GM19193 (cell line): ENCODE data around the gene CAPNS1.

Source experiments
- POLR2A ChIP-seq: IDR thresholded peaks from 4 replicates; pipeline ENCODE4 v1.6.1; 2011; ENCODE audit not compliant: insufficient read depth, insufficient read length; ENCODE audit errors: extremely low read depth

CAPNS1 gene

DNA sequence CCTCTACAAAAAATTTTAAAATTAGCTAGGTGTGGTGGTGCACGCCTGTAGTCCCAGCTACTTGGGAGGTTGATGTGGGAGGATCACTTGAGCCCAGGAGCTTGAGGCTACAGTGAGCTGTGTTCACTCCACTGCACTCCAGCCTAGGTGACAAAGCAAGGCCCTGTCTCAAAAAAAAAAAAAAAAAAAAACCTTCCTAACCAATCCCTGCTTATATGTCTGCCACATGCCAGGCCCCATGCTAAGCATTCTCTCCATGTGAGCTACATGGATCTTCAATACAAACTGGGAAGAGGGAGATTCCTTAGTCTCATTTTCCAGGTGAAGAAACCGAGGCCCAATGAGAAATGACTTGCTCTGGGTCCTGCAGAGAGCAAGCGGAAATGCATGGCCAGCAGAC, 31.2 kb upstream of the CAPNS1 start:
- no peak for TF ChIP-seq POLR2A

DNA sequence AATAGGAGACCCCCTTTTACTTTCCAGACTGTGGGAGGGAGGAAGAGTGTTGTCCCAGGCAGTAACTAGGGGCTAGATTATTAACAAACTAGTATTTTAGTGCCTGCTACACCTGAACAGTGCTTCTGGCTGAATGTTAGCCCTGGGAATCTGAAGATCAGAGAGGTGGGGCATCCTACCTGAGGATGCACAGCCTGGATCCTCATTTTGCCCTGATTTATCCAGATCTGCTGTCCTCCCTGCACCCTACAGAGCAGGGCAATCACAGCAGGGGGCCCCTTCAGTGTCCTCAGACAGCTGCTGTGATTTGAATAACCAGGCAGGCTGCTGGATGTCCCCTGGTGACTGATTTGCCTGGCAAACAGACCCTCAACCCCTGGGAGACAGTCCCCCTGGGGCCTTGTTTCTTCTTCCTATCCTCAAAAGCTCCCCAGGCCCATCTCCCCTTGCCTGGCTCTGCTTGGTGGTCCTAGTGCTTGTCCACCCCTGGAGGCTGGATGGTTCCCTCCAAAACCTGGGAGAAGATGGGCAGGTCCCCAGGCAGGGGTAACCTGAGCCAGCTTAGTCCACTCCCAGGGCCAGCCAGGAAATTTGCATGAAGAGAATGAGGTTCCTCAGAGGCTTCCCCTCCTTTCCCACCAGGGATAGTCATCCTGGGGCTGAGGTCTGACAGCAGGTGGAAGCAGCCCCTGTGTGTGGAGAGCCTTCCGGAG, 29.2 kb upstream of the CAPNS1 start, which contains the start of gene OVOL3:
OVOL3 (plus strand) TSS at position 657 of the 713 bp plus-strand sequence. CDS start 60 bp downstream, outside the sequence.
- TF ChIP-seq POLR2A, result no peak

DNA sequence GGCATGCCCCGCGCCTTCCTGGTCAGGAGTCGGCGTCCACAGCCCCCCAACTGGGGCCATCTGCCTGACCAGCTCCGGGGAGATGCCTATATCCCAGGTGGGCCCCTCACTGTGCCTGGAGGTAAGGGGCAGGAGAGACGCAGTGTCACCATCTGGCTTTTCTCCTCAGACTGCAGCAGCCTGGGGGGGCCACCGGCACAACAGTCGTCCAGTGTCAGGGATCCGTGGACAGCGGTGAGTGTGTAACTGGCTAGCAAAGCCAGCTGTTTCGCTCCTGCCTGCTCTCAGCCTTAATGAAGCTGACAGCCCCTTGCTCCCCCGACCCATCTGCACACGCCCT, 28.7 kb upstream of the CAPNS1 start:
- TF ChIP-seq POLR2A, result no peak

DNA sequence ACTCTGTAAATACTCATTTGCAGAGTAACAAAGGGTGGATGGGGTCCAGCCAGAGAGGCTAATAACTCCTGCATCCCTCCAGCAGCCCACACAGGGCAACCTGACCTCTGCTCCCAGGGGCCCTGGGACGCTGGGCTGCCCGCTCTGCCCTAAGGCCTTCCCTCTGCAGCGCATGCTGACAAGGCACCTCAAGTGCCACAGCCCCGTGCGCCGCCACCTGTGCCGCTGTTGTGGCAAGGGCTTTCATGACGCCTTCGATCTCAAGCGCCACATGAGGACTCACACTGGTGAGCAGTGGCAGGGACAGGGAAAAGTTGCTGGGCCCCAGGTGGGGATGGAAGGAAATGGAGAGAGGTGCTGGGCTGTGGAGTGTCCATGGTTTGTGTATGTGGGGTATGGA, 27.2 kb upstream of the CAPNS1 start:
- no peak for TF ChIP-seq POLR2A

DNA sequence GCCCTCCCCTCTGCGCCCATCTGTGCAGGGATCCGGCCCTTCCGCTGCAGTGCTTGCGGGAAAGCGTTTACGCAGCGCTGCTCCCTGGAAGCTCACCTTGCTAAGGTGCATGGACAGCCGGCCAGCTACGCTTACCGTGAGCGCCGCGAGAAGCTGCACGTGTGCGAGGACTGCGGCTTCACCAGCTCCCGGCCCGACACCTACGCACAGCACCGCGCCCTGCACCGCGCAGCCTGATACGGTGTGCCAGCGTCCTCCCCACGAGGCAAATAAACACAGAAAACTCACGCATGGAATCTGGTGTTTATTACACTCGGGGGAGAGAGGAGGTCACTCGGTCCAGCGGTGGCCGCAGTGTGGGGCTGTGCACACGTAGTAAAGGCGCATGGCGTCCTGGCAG, 26.4 kb upstream of the CAPNS1 start:
- TF ChIP-seq POLR2A, result no peak

DNA sequence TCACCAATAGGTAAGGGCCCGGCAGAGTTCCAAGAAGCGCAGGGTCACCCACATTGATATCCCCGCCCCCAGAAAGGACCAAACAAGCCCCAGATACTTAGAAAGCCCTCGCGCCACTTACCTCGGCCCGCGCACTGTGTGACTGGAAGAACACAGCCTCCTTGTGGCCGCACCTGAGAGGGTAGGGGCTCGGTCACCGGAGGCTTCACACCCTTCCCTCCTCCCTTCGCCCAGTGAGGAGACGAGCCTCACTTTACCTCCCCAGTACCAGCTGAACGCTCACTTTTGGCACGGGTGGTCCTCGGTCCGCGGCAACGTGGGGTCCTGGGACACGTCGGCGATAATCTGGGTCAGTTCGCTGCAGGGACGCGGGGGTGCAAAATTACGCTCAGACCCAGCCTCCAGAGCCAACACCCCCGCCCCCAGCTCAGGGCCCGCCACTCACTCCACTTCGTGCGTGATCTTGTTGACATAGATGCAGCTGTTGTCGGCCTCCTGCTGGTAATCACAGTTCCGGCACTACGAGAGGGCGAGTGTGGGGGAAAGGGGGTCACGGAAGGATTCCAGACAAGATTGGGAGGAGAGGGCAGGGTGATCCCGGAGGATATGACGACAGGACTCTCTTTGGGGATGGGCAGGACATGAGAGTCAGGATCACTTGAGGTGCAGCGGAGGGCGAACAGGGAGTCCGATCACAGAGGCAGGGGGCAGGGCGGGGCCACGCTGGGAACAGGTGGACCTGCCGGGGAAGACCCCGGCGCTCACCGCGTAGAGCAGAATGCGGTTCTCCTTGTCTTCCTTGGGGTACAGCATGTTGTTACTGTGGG, 25.8 kb upstream of the CAPNS1 start:
- TF ChIP-seq POLR2A, result no peak

DNA sequence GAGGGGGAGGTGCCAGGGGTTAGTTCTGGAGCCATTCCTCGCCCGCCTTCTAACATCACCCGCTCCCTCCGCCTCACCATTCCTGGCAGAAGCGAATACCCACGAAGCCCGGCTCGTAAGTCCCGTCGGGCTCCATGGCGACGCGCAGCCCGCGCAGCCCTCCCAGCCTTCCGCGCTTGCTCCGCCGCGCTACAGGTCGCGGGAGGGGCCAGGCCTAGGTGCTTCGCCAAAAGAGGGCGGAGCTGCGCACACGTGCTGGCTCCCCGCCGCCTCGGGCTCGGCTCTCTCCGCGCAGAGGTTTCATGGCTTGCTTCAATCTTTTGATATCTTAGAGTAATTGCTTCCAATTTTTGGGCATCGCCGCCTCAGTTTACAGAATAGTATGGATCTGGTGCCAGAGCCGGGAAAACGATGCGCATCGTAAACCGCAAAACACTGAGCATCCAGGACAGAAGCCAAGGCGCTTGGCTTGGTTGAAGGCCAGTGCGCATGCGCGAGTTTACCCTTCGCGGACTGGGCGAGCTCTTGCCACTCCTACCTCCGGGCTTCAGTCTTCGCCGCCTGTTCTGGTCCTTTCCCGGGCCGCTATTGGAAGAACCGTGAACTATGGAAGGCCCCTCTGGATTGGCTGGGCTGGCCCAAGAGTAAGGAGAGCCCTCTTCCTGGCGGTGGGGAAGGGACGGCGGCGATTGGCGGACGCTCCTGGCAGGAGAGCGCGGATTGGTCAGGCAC, 25.0 kb upstream of the CAPNS1 start, which contains the start of gene POLR2I:
POLR2I (minus strand) TSS at position 155 of the 732 bp plus-strand sequence; CDS start at position 136, 19 bp downstream.
- TF ChIP-seq POLR2A, result peak; percentile 74

DNA sequence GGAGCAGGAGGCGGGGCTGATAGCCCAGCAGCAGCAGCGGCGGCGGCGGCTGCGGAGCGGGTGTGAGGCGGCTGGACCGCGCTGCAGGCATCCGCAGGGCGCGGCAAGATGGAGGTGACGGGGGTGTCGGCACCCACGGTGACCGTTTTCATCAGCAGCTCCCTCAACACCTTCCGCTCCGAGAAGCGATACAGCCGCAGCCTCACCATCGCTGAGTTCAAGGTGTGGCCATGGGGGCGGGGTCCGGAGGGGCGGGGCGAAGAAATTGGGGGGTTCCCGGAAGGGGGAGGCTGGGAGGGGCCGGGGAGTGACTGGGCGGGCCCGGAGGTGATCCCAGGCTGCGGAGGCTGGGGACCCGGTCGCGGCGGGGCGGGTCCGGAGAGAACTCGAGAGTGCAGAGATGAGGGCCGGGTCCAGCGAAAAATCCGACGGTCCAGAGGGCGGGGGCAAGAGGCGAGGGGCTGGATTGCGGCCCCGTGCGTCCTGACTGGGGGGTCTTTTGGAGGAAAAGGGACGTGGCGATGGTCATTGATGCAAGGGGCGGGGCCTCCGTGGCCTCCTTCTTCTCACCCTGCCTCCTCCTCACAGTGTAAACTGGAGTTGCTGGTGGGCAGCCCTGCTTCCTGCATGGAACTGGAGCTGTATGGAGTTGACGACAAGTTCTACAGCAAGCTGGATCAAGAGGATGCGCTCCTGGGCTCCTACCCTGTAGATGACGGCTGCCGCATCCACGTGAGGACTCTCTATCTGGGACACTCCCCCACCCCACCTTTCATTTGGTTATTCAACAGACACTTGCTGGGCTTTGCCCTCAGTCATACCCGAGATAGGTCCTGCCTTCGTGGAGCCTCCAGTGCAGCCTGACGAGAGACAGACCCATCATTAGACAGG, 24.2 kb upstream of the CAPNS1 start, which contains the start of gene TBCB:
TBCB (plus strand) TSS at position 16 of the 891 bp plus-strand sequence; CDS start at position 109, 93 bp downstream.
- TF ChIP-seq POLR2A, result peak; percentile 80

DNA sequence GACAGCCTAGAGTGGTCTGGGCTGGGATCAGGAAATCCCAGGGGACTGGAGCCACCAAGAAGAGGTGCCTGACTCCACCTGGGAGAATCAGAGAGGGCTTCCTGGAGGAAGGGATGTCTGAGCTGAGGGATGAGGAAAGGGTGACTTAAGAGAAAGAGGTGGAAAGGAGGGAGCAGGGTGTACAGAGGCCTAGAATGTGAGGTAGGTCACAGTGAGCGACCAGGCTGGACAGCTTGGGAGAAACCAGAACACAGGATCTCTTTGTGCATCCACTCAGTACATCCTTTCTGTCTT, 23.6 kb upstream of the CAPNS1 start:
- no peak for TF ChIP-seq POLR2A

DNA sequence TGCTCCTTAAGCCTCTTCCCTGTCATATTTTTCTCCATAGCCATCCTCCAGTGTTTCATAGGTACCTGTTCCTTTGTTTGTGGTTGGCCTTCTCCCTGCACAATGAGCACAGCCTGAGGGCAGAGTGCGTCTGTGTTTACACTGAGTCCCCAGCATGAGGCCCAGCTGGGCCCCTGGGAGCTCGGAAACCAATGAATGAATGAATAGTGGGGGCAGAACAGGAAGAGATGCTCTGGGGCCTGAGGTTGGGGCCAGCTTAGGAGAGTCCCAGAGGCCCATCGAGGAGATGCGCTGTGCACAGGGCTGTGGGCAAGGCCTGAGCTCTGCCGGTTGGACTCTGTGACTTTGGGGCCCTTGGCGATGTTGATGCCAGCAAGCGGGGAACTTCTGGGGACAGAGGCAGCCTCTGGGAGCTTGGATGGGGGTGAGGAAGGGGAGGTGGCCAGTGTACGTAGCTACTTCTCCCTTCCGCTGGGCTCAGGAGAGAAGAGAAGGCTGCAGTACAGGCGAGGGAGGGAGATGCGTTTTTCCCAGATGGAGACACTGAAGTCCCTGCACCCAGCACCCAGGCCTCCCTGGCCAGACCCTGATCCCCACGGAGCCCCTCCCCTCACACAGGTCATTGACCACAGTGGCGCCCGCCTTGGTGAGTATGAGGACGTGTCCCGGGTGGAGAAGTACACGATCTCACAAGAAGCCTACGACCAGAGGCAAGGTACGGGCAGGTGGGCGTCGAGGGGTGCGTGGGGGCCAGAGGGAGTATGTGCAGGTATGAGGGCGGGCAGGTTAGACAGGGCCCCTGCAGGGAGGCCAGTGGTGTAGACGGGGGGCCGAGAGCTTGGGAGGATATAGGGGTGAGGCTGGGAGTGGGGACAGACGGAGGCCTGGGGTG, 19.5 kb upstream of the CAPNS1 start:
- TF ChIP-seq POLR2A, result no peak

DNA sequence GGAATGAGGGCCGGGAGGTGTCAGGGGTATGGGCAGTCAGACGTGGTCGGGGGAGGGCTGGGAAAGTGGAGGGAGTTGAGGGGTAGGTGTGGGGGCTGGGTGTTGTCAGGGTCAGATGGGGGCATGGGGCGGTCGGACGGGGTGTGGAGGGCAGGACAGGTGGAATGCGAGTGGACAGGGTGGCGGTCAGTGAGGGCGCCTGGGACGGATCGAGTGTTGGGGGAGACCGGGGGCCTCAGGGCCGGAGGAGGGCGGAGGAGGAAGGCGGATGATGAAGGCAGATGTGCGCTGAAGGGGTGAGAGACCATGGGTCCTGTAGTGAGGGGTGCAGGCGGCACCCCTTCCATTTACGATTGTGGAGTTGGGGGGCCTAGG, 18.9 kb upstream of the CAPNS1 start:
- TF ChIP-seq POLR2A, result no peak

DNA sequence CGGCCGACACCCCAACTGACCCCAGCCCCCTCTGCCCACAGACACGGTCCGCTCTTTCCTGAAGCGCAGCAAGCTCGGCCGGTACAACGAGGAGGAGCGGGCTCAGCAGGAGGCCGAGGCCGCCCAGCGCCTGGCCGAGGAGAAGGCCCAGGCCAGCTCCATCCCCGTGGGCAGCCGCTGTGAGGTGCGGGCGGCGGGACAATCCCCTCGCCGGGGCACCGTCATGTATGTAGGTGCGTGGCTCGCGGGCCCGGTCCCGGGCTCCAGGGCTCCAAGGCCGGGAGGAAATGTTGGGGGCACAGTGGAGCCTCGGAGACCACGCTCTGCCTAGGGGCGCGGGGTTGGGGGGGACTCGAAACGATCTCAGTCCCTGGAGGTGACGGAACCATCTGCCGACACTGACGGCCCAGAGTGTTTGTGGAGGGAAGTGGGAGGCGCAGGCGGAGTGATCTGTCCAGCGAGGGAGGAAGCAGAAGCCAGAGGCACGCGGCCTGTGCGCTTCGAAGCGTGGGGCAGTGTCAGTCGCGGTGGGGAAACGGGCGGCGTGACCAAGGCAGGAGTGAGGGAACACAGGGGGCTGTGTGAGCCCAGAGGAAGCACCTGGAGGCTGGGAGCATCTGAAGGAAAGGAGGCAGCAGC, 18.3 kb upstream of the CAPNS1 start:
- no peak for TF ChIP-seq POLR2A

DNA sequence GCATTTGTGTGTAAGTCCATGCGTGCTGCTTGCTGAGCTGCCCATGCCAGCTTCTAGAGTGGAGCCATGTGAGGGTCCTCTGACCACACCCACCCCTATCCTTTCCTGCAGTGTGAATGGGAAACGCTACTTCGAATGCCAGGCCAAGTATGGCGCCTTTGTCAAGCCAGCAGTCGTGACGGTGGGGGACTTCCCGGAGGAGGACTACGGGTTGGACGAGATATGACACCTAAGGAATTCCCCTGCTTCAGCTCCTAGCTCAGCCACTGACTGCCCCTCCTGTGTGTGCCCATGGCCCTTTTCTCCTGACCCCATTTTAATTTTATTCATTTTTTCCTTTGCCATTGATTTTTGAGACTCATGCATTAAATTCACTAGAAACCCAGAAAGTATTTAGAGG, 14.3 kb upstream of the CAPNS1 start:
- TF ChIP-seq POLR2A, result no peak

DNA sequence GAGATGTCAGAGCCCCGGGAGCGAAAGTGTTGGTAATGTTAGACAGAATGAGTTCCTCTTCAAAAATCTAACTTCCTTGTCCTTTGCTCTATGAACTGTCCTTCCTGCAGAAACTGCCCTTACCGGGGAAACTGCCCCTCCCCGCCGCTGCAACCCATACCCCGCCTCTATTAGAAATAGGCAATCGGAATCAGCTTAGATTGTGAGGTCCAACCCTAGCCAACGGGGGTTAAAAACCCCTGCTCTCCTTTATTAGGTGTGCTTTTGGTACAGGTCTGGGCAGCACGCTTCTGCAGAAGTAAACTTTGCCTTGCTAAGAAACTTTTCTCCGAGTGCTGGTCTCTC, 11.5 kb upstream of the CAPNS1 start:
- TF ChIP-seq POLR2A, result no peak
